Lower lobe of right lung (tissue), 2 donors: ENCODE results near the gene LRP1B. TPM values are rescaled to one million over a fixed set of nuclear protein-coding genes. Genes with fewer than 3 reads are reported as not detected.

Source experiments
- ATAC-seq, 2 donors: fragments of 200-7000 bp; cut with Tn5 transposase; one replicate each; pipeline ENCODE4 v1.9.1; 2020 to 2022; ENCODE audit warnings: mild to moderate bottlenecking in 2 of 2, moderate library complexity in 2 of 2
- DNase-seq: peaks from one replicate; pipeline ENCODE4 v3.0.0-alpha.2; 2020
- H3K27ac ChIP-seq: fragments of 200-600 bp; one replicate; pipeline ENCODE4 v1.8.0; 2022
- H3K27me3 ChIP-seq: fragments of 200-600 bp; one replicate; pipeline ENCODE4 v1.8.0; 2022; ENCODE audit warnings: low read depth
- H3K36me3 ChIP-seq: fragments of 200-600 bp; one replicate; pipeline ENCODE4 v1.8.0; 2022; ENCODE audit warnings: mild to moderate bottlenecking
- H3K4me1 ChIP-seq: fragments of 200-600 bp; one replicate; pipeline ENCODE4 v1.8.0; 2022
- H3K4me3 ChIP-seq: fragments of 200-600 bp; one replicate; pipeline ENCODE4 v1.8.0; 2022; ENCODE audit warnings: mild to moderate bottlenecking
- H3K9me3 ChIP-seq: fragments of 200-600 bp; one replicate; pipeline ENCODE4 v1.8.0; 2022
- CTCF ChIP-seq: fragments of 200-600 bp; IDR thresholded peaks from one replicate; pipeline ENCODE4 v1.8.0; 2022; ENCODE audit warnings: antibody characterized with exemption, mild to moderate bottlenecking
- intact Hi-C: fragments of 100-400 bp; cut with DNase I; formaldehyde crosslinking; loops from one replicate; pipeline ENCODE4 v1.11.0; 2022
- total RNA-seq: library from RNA; stranded (reverse); fragmentation: NEBNext Ultra II Directional; extraction: Animal tissue kit (Norgen Biotek cat#: 25700); gene quantifications from one replicate; pipeline ENCODE4 v1.2.1, GENCODE V29; 2021
- donor health status: DM: no; HTN: yes; CAD: no; lungs with severe emphysema.

The LRP1B gene
- total RNA-seq, 1 donor from 2014 or later, result 0.09 TPM

- Histone ChIP-seq H3K4me3 (no peak overlapping the region), H3K36me3 (no peaks in the 10 kb centered on the region), H3K4me1 (no peaks in the 10 kb centered on the region), H3K9me3 (no peaks in the 10 kb centered on the region), H3K27ac (no peak overlapping the region), H3K27me3 (no peaks in the 10 kb centered on the region)
- DNase-seq, result no peak
- intact Hi-C loops, result no loop called here
- no peak for TF ChIP-seq CTCF
- no peak for ATAC-seq
Measured at GRCh38 chr2:141723814-141724213, 407.0 kb downstream of the LRP1B start.

GRCh38 chr2:141720476-141720875, 410.3 kb downstream of the LRP1B start:
- intact Hi-C loops, result no loop called here

GRCh38 chr2:141714496-141714895, 416.3 kb downstream of the LRP1B start:
- Histone ChIP-seq H3K4me1 (no peaks in the 10 kb centered on the region), H3K9me3 (no peaks in the 10 kb centered on the region), H3K27ac (no peak overlapping the region), H3K4me3 (no peak overlapping the region), H3K27me3 (no peaks in the 10 kb centered on the region), H3K36me3 (no peaks in the 10 kb centered on the region)
- no peak for DNase-seq
- intact Hi-C loops, result no loop called here
- no peak for TF ChIP-seq CTCF
- no peak for ATAC-seq

More at GRCh38 chr2:141720476-141720875, 410.3 kb downstream of the LRP1B start:
- no peak for ATAC-seq
- no peak for DNase-seq
- Histone ChIP-seq H3K9me3 (no peaks in the 10 kb centered on the region), H3K4me3 (no peak overlapping the region), H3K27me3 (no peaks in the 10 kb centered on the region), H3K27ac (no peak overlapping the region), H3K36me3 (no peaks in the 10 kb centered on the region), H3K4me1 (no peaks in the 10 kb centered on the region)
- no peak for TF ChIP-seq CTCF

GRCh38 chr2:141711627-141712026, 419.2 kb downstream of the LRP1B start:
- Histone ChIP-seq H3K9me3 (no peaks in the 10 kb centered on the region), H3K27me3 (no peaks in the 10 kb centered on the region), H3K4me3 (no peak overlapping the region), H3K27ac (no peak overlapping the region), H3K36me3 (no peaks in the 10 kb centered on the region), H3K4me1 (no peaks in the 10 kb centered on the region)
- DNase-seq (no peak), ATAC-seq (no peak)
- intact Hi-C loops, result no loop called here
- no peak for TF ChIP-seq CTCF

GRCh38 chr2:141710589-141711239, 420.1 kb downstream of the LRP1B start:
- Histone ChIP-seq H3K36me3 (no peaks in the 10 kb centered on the region), H3K27ac (no peak overlapping the region), H3K4me3 (no peak overlapping the region), H3K9me3 (no peaks in the 10 kb centered on the region), H3K4me1 (no peaks in the 10 kb centered on the region), H3K27me3 (no peaks in the 10 kb centered on the region)
- ATAC-seq (no peak), DNase-seq (no peak)
- TF ChIP-seq CTCF, result no peak
- intact Hi-C loops, result no loop called here
